Keratinocyte (primary cell): Measurements from ENCODE around the gene DDX4. TPM values are rescaled to one million over a fixed set of nuclear protein-coding genes. Genes with fewer than 3 reads are reported as not detected.
"Not testable (repeated sequence)": the region's sequence is repeated elsewhere in the genome, so short reads cannot be mapped to it uniquely, and the experiment has no call there.

ENCODE experiments used
- DNase-seq: peaks from one replicate; pipeline ENCODE4 v3.0.0-alpha.2; 2011; ENCODE audit warnings: low read depth, missing footprints, low spot score
- FAIRE-seq: peaks from 2 replicates; lab custom pipeline; 2011; peaks lifted over from hg19 to GRCh38; lab: Jason Lieb, UNC
- H2AFZ ChIP-seq: 2 replicates; pipeline ENCODE4 v1.6.0; 2012; ENCODE audit warnings: low read length, control low read depth, inconsistent platforms; ENCODE audit not compliant: control insufficient read depth
- H3K27ac ChIP-seq: 2 replicates; pipeline ENCODE4 v1.5.1; 2011; ENCODE audit warnings: low read length; ENCODE audit not compliant: control insufficient read depth, insufficient read depth
- H3K27me3 ChIP-seq: 3 replicates; pipeline ENCODE4 v1.6.0; 2011; ENCODE audit warnings: low read length; ENCODE audit not compliant: control insufficient read depth, insufficient read depth; ENCODE audit errors: extremely low read depth
- H3K36me3 ChIP-seq, 2 experiments: 2 replicates in 1 of 2; 3 replicates in 1 of 2; pipeline ENCODE4 v1.5.1; 2011; ENCODE audit warnings: low read length in 2 of 2, mild to moderate bottlenecking in 1 of 2; ENCODE audit not compliant: control insufficient read depth in 2 of 2, insufficient read depth in 2 of 2; ENCODE audit errors: extremely low read depth in 1 of 2
- H3K4me1 ChIP-seq: 3 replicates; pipeline ENCODE4 v1.5.1; 2011; ENCODE audit warnings: low read length; ENCODE audit not compliant: control insufficient read depth, insufficient read depth; ENCODE audit errors: extremely low read depth
- H3K4me2 ChIP-seq: 3 replicates; pipeline ENCODE4 v1.6.0; 2011; ENCODE audit warnings: low read depth, low read length; ENCODE audit not compliant: control insufficient read depth, insufficient read depth; ENCODE audit errors: extremely low read depth
- H3K4me3 ChIP-seq, 3 experiments: fragments of 200-600 bp in 1 of 3; sonication (generic) in 1 of 3; 2 replicates in 2 of 3; 3 replicates in 1 of 3; pipeline ENCODE4 v1.5.1; 2011 to 2016; ENCODE audit warnings: low read length in 3 of 3, mild to moderate bottlenecking in 3 of 3, control low read depth in 2 of 3, inconsistent platforms in 1 of 3, low read depth in 1 of 3, mixed read lengths in 1 of 3, mixed run types in 1 of 3, moderate library complexity in 1 of 3; ENCODE audit not compliant: control insufficient read depth in 2 of 3, insufficient read depth in 2 of 3; ENCODE audit errors: extremely low read depth in 1 of 3
- H3K79me2 ChIP-seq: 2 replicates; pipeline ENCODE4 v1.6.0; 2012; ENCODE audit warnings: low read length; ENCODE audit not compliant: control insufficient read depth, insufficient read depth
- H3K9ac ChIP-seq: 3 replicates; pipeline ENCODE4 v1.6.0; 2011; ENCODE audit warnings: low read length; ENCODE audit not compliant: control insufficient read depth, insufficient read depth; ENCODE audit errors: extremely low read depth
- H3K9me1 ChIP-seq: 3 replicates; pipeline ENCODE4 v1.6.0; 2011; ENCODE audit warnings: low read length; ENCODE audit not compliant: control insufficient read depth, insufficient read depth; ENCODE audit errors: extremely low read depth
- H3K9me3 ChIP-seq: 2 replicates; pipeline ENCODE4 v1.5.1; 2012; ENCODE audit warnings: low read depth, low read length; ENCODE audit not compliant: control insufficient read depth
- H4K20me1 ChIP-seq: 3 replicates; pipeline ENCODE4 v1.6.0; 2011; ENCODE audit warnings: low read length; ENCODE audit not compliant: control insufficient read depth, insufficient read depth; ENCODE audit errors: extremely low read depth
- CTCF ChIP-seq, 3 experiments: IDR thresholded peaks in 1 of 3; conservative IDR thresholded peaks in 1 of 3; optimal IDR thresholded peaks in 1 of 3; 2 replicates in 2 of 3; 3 replicates in 1 of 3; pipeline versions ENCODE3 to v1.5.1; 2011; ENCODE audit warnings: low read length in 3 of 3, mild to moderate bottlenecking in 3 of 3, moderate library complexity in 2 of 3, control low read depth in 1 of 3, inconsistent platforms in 1 of 3; ENCODE audit not compliant: insufficient read depth in 2 of 3; ENCODE audit errors: extremely low read depth in 1 of 3
- EZH2 ChIP-seq: IDR thresholded peaks from one replicate; pipeline ENCODE4 v1.6.1; 2012; ENCODE audit warnings: inconsistent platforms, mild to moderate bottlenecking, low read length, moderate library complexity
- dilution Hi-C: fragments of 300-500 bp; cut with MboI; formaldehyde crosslinking; loops from one replicate; pipeline ENCODE4 v1.7.0; 2020; ENCODE audit warnings: low sequenced_read_pairs; ENCODE audit not compliant: extremely low pct_ligation_motif_present
- polyA plus RNA-seq, 5 experiments: library from polyadenylated mRNA; depleted of rRNA in 3 of 5; stranded (reverse) in 3 of 5; stranded (forward) in 1 of 5; unstranded in 1 of 5; fragments of >200 nt; gene quantifications; 1 replicate in 1 of 5; 2 replicates in 3 of 5; 3 replicates in 1 of 5; pipeline versions ENCODE4 v1.2.1 to v1.2.3, GENCODE V29; 2011 to 2012; ENCODE audit warnings: missing spikeins in 2 of 5, low read depth in 1 of 5, low replicate concordance in 1 of 5

The DDX4 gene
- polyA plus RNA-seq, 1 donor (not counting 4 experiments of a cell fraction or from before 2014, with no cell fraction given), result 0.04 TPM

- TF ChIP-seq EZH2, result no peak
- no peak for TF ChIP-seq CTCF (optimal IDR thresholded peaks at IDR 0.05 in 1 of 3, IDR thresholded peaks at IDR 0.05 in 1 of 3, conservative IDR thresholded peaks at IDR 0.05 in 1 of 3; ENCODE audit: extremely low read depth in 1 of 3, insufficient read depth in 2 of 3, low read length in 3 of 3)
- H3K9me1 ChIP-seq, result no peaks in the 10 kb centered on the region
- no peaks in the 10 kb centered on the region for H3K27me3 ChIP-seq
- no peak for DNase-seq
- H3K9me3 ChIP-seq, result no peaks in the 10 kb centered on the region
- H3K79me2 ChIP-seq, result no peaks in the 10 kb centered on the region
- no peak overlapping the region for H2AFZ ChIP-seq
- H3K9ac ChIP-seq, result no peak overlapping the region
- dilution Hi-C loops, result no loop called here
- no peak overlapping the region for H3K4me2 ChIP-seq
- no peak for FAIRE-seq
- H3K36me3 ChIP-seq, result no peaks in the 10 kb centered on the region
- no peak overlapping the region for H3K4me3 ChIP-seq
- no peak overlapping the region for H3K27ac ChIP-seq
- H4K20me1 ChIP-seq, result no peaks in the 10 kb centered on the region
- no peaks in the 10 kb centered on the region for H3K4me1 ChIP-seq
Measured at GRCh38 chr5:55758714-55759113, 20.9 kb downstream of the DDX4 start.

- FAIRE-seq, H3K27me3 ChIP-seq, H3K4me3 ChIP-seq, H3K36me3 ChIP-seq, DNase-seq, H3K9me3 ChIP-seq, H3K4me2 ChIP-seq, H2AFZ ChIP-seq, H3K9ac ChIP-seq, H3K9me1 ChIP-seq, H4K20me1 ChIP-seq, dilution Hi-C loops, H3K4me1 ChIP-seq, H3K27ac ChIP-seq, H3K79me2 ChIP-seq: not testable (repeated sequence)
Measured at GRCh38 chr5:55761721-55762120, 23.9 kb downstream of the DDX4 start.

GRCh38 chr5:55763746-55764420 is 26.0 kb downstream of the DDX4 start:
- Histone ChIP-seq H4K20me1 (no peaks in the 10 kb centered on the region), H3K79me2 (no peaks in the 10 kb centered on the region), H3K9ac (no peak overlapping the region), H3K9me1 (no peaks in the 10 kb centered on the region), H3K4me2 (no peak overlapping the region), H2AFZ (no peak overlapping the region), H3K27ac (no peak overlapping the region), H3K4me1 (no peaks in the 10 kb centered on the region), H3K36me3 (no peaks in the 10 kb centered on the region), H3K27me3 (no peaks in the 10 kb centered on the region), H3K4me3 (no peak overlapping the region), H3K9me3 (no peaks in the 10 kb centered on the region)
- FAIRE-seq (no peak), DNase-seq (no peak)
- no peak for TF ChIP-seq CTCF (optimal IDR thresholded peaks at IDR 0.05 in 1 of 3, IDR thresholded peaks at IDR 0.05 in 1 of 3, conservative IDR thresholded peaks at IDR 0.05 in 1 of 3; ENCODE audit: extremely low read depth in 1 of 3, insufficient read depth in 2 of 3, low read length in 3 of 3)
- TF ChIP-seq EZH2, result no peak
- dilution Hi-C loops, result no loop called here
